B cell (primary cell): ENCODE measurements around the gene CCNI2.

Experiments used
- EZH2 ChIP-seq: IDR thresholded peaks from 2 replicates; pipeline ENCODE4 v1.6.1; 2012; ENCODE audit warnings: borderline replicate concordance, low read depth, mild to moderate bottlenecking, moderate library complexity, low read length; ENCODE audit not compliant: insufficient read depth, poor library complexity, severe bottlenecking
- TF ChIP-seq, protein P1 (sequence below): fragments of 200-600 bp; IDR thresholded peaks from one replicate; pipeline ENCODE4 v1.8.0; 2022; ENCODE audit warnings: antibody characterized with exemption, mild to moderate bottlenecking

DNA sequence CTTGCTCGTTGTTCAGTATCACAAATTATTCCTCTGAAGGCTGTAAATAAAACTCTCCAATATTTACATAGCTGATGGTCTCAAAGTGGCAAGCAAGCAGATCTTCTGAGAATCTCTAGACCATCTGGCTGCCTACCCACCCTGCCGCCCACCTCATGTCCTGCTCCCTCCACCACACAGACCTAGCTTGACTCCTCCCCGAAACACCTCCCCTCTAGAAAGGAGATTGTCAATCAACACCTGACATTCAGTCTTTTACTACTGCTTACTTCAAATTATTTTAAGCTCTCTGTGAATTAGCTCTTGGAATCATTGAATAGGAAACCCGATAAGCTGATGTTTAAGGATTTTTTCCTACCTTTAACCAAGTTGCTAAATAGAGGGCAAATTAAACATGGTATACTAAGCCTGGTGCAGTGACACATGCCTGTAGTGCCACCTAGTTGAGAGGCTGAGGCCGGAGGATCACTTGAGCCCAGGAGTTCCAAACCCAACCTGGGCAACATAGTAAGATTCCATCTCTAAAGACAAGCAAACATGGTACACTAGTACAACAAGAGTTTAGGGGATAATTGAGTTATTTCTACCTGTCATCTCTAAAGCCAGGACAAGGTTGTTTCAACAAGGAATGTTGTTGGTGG, 54.9 kb downstream of the CCNI2 start:
- TF ChIP-seq, protein P1, sequence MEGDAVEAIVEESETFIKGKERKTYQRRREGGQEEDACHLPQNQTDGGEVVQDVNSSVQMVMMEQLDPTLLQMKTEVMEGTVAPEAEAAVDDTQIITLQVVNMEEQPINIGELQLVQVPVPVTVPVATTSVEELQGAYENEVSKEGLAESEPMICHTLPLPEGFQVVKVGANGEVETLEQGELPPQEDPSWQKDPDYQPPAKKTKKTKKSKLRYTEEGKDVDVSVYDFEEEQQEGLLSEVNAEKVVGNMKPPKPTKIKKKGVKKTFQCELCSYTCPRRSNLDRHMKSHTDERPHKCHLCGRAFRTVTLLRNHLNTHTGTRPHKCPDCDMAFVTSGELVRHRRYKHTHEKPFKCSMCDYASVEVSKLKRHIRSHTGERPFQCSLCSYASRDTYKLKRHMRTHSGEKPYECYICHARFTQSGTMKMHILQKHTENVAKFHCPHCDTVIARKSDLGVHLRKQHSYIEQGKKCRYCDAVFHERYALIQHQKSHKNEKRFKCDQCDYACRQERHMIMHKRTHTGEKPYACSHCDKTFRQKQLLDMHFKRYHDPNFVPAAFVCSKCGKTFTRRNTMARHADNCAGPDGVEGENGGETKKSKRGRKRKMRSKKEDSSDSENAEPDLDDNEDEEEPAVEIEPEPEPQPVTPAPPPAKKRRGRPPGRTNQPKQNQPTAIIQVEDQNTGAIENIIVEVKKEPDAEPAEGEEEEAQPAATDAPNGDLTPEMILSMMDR, result no peak
- TF ChIP-seq EZH2, result no peak
